ENCODE measurements around the gene SMAD6.
"Not testable (repeated sequence)": the region's sequence is repeated elsewhere in the genome, so short reads cannot be mapped to it uniquely, and the experiment has no call there.

The SMAD6 gene

GRCh38 chr15:66826507-66826906 is 124.5 kb downstream of the SMAD6 start:
- in situ Hi-C loops (cut with MboI; ENCODE audit: low pct_unique_long_range_greater_than_20kb, low sequenced_read_pairs): no loop called here
- no peak for DNase-seq

- no peak for DNase-seq
- in situ Hi-C loops (cut with MboI; ENCODE audit: low pct_unique_long_range_greater_than_20kb, low sequenced_read_pairs): no loop called here
These were observed 125.1 kb downstream of the SMAD6 start for GRCh38 chr15:66827039-66827697.

- no peak for DNase-seq
- in situ Hi-C loops (cut with MboI; ENCODE audit: low pct_unique_long_range_greater_than_20kb, low sequenced_read_pairs): no loop called here
These were observed 125.6 kb downstream of the SMAD6 start for GRCh38 chr15:66827698-66828055.

GRCh38 chr15:66828817-66829541 is 126.9 kb downstream of the SMAD6 start:
- in situ Hi-C loops (cut with MboI; ENCODE audit: low pct_unique_long_range_greater_than_20kb, low sequenced_read_pairs); DNase-seq: not testable (repeated sequence)

- DNase-seq: no peak
- in situ Hi-C loops (cut with MboI; ENCODE audit: low pct_unique_long_range_greater_than_20kb, low sequenced_read_pairs): no loop called here
These were observed 127.6 kb downstream of the SMAD6 start for GRCh38 chr15:66829551-66830121.

- DNase-seq: no peak
- in situ Hi-C loops (cut with MboI; ENCODE audit: low pct_unique_long_range_greater_than_20kb, low sequenced_read_pairs): no loop called here
These were observed 128.3 kb downstream of the SMAD6 start for GRCh38 chr15:66830358-66830757.

GRCh38 chr15:66830823-66831222 is 128.8 kb downstream of the SMAD6 start:
- DNase-seq: no peak
- in situ Hi-C loops (cut with MboI; ENCODE audit: low pct_unique_long_range_greater_than_20kb, low sequenced_read_pairs): no loop called here

- DNase-seq: no peak
- in situ Hi-C loops (cut with MboI; ENCODE audit: low pct_unique_long_range_greater_than_20kb, low sequenced_read_pairs): no loop called here
These were observed 129.3 kb downstream of the SMAD6 start for GRCh38 chr15:66831289-66831688.

GRCh38 chr15:66831801-66832390 is 129.9 kb downstream of the SMAD6 start:
- in situ Hi-C loops (cut with MboI; ENCODE audit: low pct_unique_long_range_greater_than_20kb, low sequenced_read_pairs): no loop called here
- DNase-seq: no peak
